Karpas-422 (cell line): ENCODE data around the gene MPST. TPM values are rescaled to one million over a fixed set of nuclear protein-coding genes. Genes with fewer than 3 reads are reported as not detected.

Experiments used
- DNase-seq: peaks from one replicate; pipeline ENCODE4 v3.0.0-alpha.2; 2015
- H2AFZ ChIP-seq: fragments of 200-600 bp; sonication (generic); 2 replicates; pipeline ENCODE4 v1.6.1; 2014; ENCODE audit warnings: antibody characterized with exemption, low read length, mixed read lengths
- H3K27ac ChIP-seq: fragments of 200-600 bp; sonication (generic); 2 replicates; pipeline ENCODE4 v1.5.1; 2014; ENCODE audit warnings: mild to moderate bottlenecking, low read length, moderate library complexity
- H3K27me3 ChIP-seq: fragments of 200-600 bp; sonication (generic); 2 replicates; pipeline ENCODE4 v1.6.1; 2014; ENCODE audit warnings: low read length, mixed read lengths
- H3K36me3 ChIP-seq: fragments of 200-600 bp; sonication (generic); 2 replicates; pipeline ENCODE4 v1.6.1; 2014; ENCODE audit warnings: low read length, mixed read lengths; ENCODE audit not compliant: insufficient read depth
- H3K4me1 ChIP-seq: fragments of 200-600 bp; sonication (generic); 2 replicates; pipeline ENCODE4 v1.6.1; 2014; ENCODE audit warnings: mild to moderate bottlenecking, low read length, mixed read lengths
- H3K4me2 ChIP-seq: fragments of 200-600 bp; sonication (generic); 2 replicates; pipeline ENCODE4 v1.6.1; 2014; ENCODE audit warnings: low read length, low read depth, mild to moderate bottlenecking; ENCODE audit not compliant: poor library complexity, severe bottlenecking
- H3K4me3 ChIP-seq: fragments of 200-600 bp; sonication (generic); 2 replicates; pipeline ENCODE4 v1.5.1; 2014; ENCODE audit warnings: mild to moderate bottlenecking, antibody characterized with exemption, low read length, mixed read lengths
- H3K79me2 ChIP-seq: fragments of 200-600 bp; sonication (generic); 2 replicates; pipeline ENCODE4 v1.6.1; 2014; ENCODE audit warnings: mild to moderate bottlenecking, low read length, mixed read lengths
- H3K9ac ChIP-seq: fragments of 200-600 bp; sonication (generic); 2 replicates; pipeline ENCODE4 v1.6.0; 2014; ENCODE audit warnings: low read length
- H3K9me2 ChIP-seq: fragments of 200-600 bp; sonication (generic), shearing (Covaris generic); replicated peaks from 2 replicates; pipeline ENCODE4 v1.6.0; 2014; ENCODE audit warnings: mild to moderate bottlenecking, low read length, moderate library complexity; ENCODE audit not compliant: insufficient read depth
- H3K9me3 ChIP-seq: fragments of 300-700, 200-600 bp; sonication (generic); 2 replicates; pipeline ENCODE4 v1.6.1; 2014; ENCODE audit warnings: low read length, mixed read lengths
- H4K20me1 ChIP-seq: fragments of 200-600 bp; sonication (generic); 2 replicates; pipeline ENCODE4 v1.6.1; 2014; ENCODE audit warnings: mild to moderate bottlenecking, antibody characterized with exemption, low read length, low read depth; ENCODE audit not compliant: insufficient read depth
- total RNA-seq: library from RNA; depleted of rRNA; stranded (reverse); fragments of >200 nt; shearing (Covaris generic); gene quantifications from 2 replicates; pipeline ENCODE4 v1.2.3, GENCODE V29; 2014; ENCODE audit warnings: low replicate concordance

The MPST gene
- total RNA-seq, 1 experiment from 2014 or later, result 26.1 TPM

DNA sequence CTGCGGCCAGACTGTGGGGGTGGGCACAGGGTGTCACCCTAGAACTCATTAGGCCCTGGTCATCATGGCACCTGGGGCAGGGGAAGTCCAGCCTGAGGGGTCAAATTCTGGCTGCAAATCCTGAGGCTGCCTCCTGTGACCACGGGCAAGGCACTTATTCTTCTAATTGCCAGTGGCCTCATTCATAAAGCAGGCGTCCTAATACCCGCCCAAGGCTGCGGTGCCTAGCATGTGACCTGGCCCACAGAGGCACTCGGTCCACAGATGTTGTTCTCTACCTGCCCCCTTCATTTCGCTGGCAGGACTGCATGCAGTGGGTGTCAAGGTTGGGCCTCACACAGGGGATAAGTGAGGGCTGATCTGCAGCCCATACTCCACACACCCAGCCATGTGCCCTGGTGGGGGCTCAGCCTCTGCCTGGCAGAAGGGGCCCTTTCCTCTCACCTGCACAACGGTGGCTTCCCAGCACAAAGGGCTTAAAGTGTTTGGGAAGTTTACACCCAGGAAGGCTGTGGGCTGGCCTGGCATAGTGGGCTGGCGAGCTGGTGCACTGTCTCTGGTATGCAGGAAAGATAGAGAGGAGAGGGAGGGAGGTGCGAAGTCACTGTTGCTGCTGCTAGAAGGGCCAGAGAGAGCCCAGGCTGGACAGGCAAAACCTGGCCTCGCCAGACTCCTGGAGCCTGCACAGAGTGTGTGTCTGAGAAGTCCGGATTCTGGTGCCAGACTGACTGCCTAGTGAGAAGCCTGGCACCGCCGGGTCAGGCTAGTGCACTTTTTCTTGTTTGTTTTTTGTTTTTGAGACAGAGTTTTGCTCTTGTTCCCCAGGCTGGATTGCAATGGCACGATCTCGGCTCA lies 3.2 kb downstream of the MPST start:
- no peaks in the 10 kb centered on the region for H3K9me2 ChIP-seq
- no peak for DNase-seq
- H3K4me1 ChIP-seq, result peaks cover 18% of the 10 kb centered on the region
- no peak overlapping the region for H3K4me3 ChIP-seq
- no peak overlapping the region for H2AFZ ChIP-seq
- no peaks in the 10 kb centered on the region for H3K36me3 ChIP-seq
- H4K20me1 ChIP-seq, result no peaks in the 10 kb centered on the region
- H3K9ac ChIP-seq, result no peak overlapping the region
- H3K79me2 ChIP-seq, result no peaks in the 10 kb centered on the region
- no peak overlapping the region for H3K27ac ChIP-seq
- no peaks in the 10 kb centered on the region for H3K27me3 ChIP-seq
- H3K9me3 ChIP-seq, result no peaks in the 10 kb centered on the region
- H3K4me2 ChIP-seq, result no peak overlapping the region

DNA sequence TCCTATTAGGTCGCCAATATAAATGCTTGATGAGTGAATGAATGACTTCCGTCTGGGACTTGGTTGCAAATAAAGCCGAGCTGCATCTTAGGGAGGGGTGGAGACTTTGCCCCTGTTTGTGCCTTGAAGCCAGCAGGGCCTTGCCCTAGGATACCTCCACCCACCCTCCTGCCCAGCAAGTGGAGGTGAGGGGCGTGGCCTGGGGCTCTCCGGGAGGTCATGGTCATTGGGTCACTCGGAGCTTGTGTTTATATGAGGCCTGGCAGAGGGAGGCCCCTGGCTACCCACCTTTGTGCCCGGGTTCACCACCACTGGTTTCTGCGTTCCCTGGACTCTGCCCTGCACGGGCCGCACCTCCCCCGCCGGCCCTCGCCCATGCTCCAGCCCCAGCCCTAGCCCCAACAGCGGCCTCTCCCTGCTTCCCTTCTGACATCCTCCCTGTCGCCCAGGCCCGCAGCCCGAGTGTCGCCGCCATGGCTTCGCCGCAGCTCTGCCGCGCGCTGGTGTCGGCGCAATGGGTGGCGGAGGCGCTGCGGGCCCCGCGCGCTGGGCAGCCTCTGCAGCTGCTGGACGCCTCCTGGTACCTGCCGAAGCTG lies 4.3 kb downstream of the MPST start:
- Histone ChIP-seq H3K36me3 (no peaks in the 10 kb centered on the region), H3K27ac (no peak overlapping the region), H3K4me1 (peaks cover 16% of the 10 kb centered on the region), H3K27me3 (no peaks in the 10 kb centered on the region), H3K9me3 (no peaks in the 10 kb centered on the region), H3K4me3 (no peak overlapping the region), H3K79me2 (no peaks in the 10 kb centered on the region), H4K20me1 (no peaks in the 10 kb centered on the region), H3K4me2 (no peak overlapping the region), H2AFZ (no peak overlapping the region), H3K9me2 (no peaks in the 10 kb centered on the region), H3K9ac (no peak overlapping the region)
- no peak for DNase-seq

DNA sequence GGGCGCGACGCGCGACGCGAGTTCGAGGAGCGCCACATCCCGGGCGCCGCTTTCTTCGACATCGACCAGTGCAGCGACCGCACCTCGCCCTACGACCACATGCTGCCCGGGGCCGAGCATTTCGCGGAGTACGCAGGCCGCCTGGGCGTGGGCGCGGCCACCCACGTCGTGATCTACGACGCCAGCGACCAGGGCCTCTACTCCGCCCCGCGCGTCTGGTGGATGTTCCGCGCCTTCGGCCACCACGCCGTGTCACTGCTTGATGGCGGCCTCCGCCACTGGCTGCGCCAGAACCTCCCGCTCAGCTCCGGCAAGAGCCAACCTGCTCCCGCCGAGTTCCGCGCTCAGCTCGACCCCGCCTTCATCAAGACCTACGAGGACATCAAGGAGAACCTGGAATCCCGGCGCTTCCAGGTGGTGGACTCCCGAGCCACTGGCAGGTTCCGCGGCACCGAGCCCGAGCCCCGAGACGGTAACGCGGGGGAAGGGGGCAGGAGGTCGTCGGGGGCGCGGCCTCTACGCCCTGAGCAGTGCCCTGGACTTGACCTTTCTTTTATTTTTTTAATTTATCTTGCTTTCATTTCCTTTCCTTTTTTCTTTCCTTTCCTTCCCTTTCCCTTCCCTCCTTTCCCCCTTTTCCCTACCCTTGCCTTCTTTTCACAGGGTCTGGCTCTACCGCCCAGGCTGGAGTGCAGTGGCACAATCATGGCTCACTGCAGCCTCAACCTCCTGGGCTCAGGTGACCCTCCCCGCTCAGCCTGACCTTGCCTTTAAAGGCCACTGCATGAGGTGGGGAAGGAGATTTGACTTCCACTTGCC lies 5.0 kb downstream of the MPST start:
- H3K4me3 ChIP-seq, result no peak overlapping the region
- H3K4me1 ChIP-seq, result peaks cover 14% of the 10 kb centered on the region
- no peak overlapping the region for H3K4me2 ChIP-seq
- H4K20me1 ChIP-seq, result no peaks in the 10 kb centered on the region
- H3K79me2 ChIP-seq, result no peaks in the 10 kb centered on the region
- no peaks in the 10 kb centered on the region for H3K36me3 ChIP-seq
- DNase-seq, result no peak
- H2AFZ ChIP-seq, result no peak overlapping the region
- no peak overlapping the region for H3K27ac ChIP-seq
- no peaks in the 10 kb centered on the region for H3K9me3 ChIP-seq
- H3K9ac ChIP-seq, result no peak overlapping the region
- no peaks in the 10 kb centered on the region for H3K9me2 ChIP-seq
- H3K27me3 ChIP-seq, result no peaks in the 10 kb centered on the region

GRCh38 chr22:37025500-37026070 lies 6.0 kb downstream of the MPST start:
- no peak overlapping the region for H3K9ac ChIP-seq
- DNase-seq, result no peak
- H3K4me2 ChIP-seq, result no peak overlapping the region
- H3K36me3 ChIP-seq, result no peaks in the 10 kb centered on the region
- no peaks in the 10 kb centered on the region for H3K79me2 ChIP-seq
- H4K20me1 ChIP-seq, result no peaks in the 10 kb centered on the region
- H3K9me2 ChIP-seq, result no peaks in the 10 kb centered on the region
- H3K4me1 ChIP-seq, result peaks cover 8% of the 10 kb centered on the region
- H3K9me3 ChIP-seq, result no peaks in the 10 kb centered on the region
- H3K4me3 ChIP-seq, result no peak overlapping the region
- no peak overlapping the region for H2AFZ ChIP-seq
- H3K27ac ChIP-seq, result no peak overlapping the region
- no peaks in the 10 kb centered on the region for H3K27me3 ChIP-seq

DNA sequence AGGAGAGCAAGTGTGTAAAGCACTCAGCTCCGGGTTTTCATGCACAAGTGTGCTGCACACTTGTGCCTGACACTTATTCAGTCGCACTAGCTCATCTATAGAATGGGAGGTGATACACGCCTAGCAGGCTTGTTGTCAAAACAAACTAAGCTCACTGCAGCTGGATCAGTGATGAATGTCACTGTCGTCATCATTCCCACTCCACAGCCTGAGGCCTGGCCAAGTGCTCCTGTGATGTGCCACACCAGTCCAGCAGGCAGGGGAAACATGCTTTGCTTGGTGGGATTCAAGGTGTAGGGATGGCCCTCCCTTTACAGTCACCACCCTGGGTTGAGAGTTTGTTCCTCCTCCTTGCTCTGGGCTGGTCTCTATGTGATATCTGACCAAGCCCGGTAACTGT lies 6.8 kb downstream of the MPST start:
- Histone ChIP-seq H3K4me3 (no peak overlapping the region), H2AFZ (no peak overlapping the region), H3K27me3 (no peaks in the 10 kb centered on the region), H3K9me2 (no peaks in the 10 kb centered on the region), H3K27ac (no peak overlapping the region), H3K36me3 (no peaks in the 10 kb centered on the region), H3K4me1 (peaks cover 7% of the 10 kb centered on the region), H4K20me1 (no peaks in the 10 kb centered on the region), H3K4me2 (no peak overlapping the region), H3K9ac (no peak overlapping the region), H3K9me3 (no peaks in the 10 kb centered on the region), H3K79me2 (no peaks in the 10 kb centered on the region)
- no peak for DNase-seq

GRCh38 chr22:37027556-37027955 lies 8.0 kb downstream of the MPST start:
- no peak overlapping the region for H3K4me2 ChIP-seq
- H3K36me3 ChIP-seq, result no peaks in the 10 kb centered on the region
- H4K20me1 ChIP-seq, result no peaks in the 10 kb centered on the region
- no peak overlapping the region for H3K9ac ChIP-seq
- no peaks in the 10 kb centered on the region for H3K27me3 ChIP-seq
- no peaks in the 10 kb centered on the region for H3K9me3 ChIP-seq
- H2AFZ ChIP-seq, result no peak overlapping the region
- H3K79me2 ChIP-seq, result no peaks in the 10 kb centered on the region
- no peak overlapping the region for H3K27ac ChIP-seq
- no peak for DNase-seq
- no peaks in the 10 kb centered on the region for H3K9me2 ChIP-seq
- peaks cover 7% of the 10 kb centered on the region for H3K4me1 ChIP-seq
- no peak overlapping the region for H3K4me3 ChIP-seq

DNA sequence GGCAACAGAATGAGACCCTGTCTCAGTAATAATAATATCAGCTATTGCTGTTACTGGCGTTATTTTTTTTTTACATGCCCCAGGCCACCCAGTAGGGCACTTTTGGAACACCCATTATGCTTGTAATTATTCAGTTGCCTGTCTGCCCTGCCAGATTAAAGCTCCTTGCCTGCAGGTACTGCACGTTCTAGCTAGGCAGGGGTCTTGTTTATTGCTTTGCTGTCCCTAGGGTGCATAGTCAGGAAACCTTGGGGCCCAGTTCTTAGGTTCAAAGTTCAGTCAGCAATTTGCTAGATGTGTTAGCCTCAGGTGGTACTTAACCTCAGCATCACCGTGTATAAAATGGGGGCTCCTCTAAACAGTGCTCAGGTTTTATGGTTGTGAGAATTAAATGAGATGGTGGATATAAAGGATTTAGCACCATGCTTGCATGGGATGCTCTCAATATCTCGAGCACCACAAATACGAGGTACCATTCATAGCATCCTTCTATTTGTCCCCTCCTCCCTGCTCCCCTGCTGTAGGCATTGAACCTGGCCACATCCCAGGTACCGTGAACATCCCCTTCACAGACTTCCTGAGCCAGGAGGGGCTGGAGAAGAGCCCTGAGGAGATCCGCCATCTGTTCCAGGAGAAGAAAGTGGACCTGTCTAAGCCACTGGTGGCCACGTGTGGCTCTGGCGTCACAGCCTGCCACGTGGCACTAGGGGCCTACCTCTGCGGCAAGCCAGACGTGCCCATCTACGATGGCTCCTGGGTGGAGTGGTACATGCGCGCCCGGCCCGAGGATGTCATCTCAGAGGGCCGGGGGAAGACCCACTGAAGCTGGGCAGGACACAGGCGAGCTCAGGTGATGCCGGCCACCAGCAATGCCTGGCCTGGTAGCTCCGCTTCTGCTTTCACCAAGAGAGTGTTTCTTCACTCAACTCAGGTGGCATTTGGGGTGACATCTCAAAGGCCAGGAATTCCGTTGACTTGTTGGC lies 9.4 kb downstream of the MPST start:
- H3K79me2 ChIP-seq, result no peaks in the 10 kb centered on the region
- H3K9me3 ChIP-seq, result no peaks in the 10 kb centered on the region
- H2AFZ ChIP-seq, result no peak overlapping the region
- H4K20me1 ChIP-seq, result no peaks in the 10 kb centered on the region
- DNase-seq, result peak; percentile 16
- no peak overlapping the region for H3K9ac ChIP-seq
- H3K4me2 ChIP-seq, result no peak overlapping the region
- H3K27ac ChIP-seq, result no peak overlapping the region
- no peak overlapping the region for H3K4me3 ChIP-seq
- no peaks in the 10 kb centered on the region for H3K9me2 ChIP-seq
- no peaks in the 10 kb centered on the region for H3K27me3 ChIP-seq
- H3K4me1 ChIP-seq, result peaks cover 7% of the 10 kb centered on the region
- no peaks in the 10 kb centered on the region for H3K36me3 ChIP-seq
